ENCODE measurements around the gene SOS1.
"Not testable (repeated sequence)": the region's sequence is repeated elsewhere in the genome, so short reads cannot be mapped to it uniquely, and the experiment has no call there.

The SOS1 gene

GRCh38 chr2:38943784-38944183, 177.1 kb downstream of the SOS1 start:
- Histone ChIP-seq H3K9ac (ENCODE audit: low read length) (no peak overlapping the region), H3K4me1 (ENCODE audit: control insufficient read depth, insufficient read depth, low read length) (no peaks in the 10 kb centered on the region), H3K27ac (ENCODE audit: low read depth, low read length) (no peak overlapping the region), H3K4me3 (ENCODE audit: low read length) (no peak overlapping the region), H3K27me3 (ENCODE audit: control insufficient read depth, insufficient read depth, low read length) (no peaks in the 10 kb centered on the region), H3K36me3 (ENCODE audit: control insufficient read depth, insufficient read depth, low read length) (no peaks in the 10 kb centered on the region)

- Histone ChIP-seq H3K27ac (ENCODE audit: low read depth, low read length) (no peak overlapping the region), H3K27me3 (ENCODE audit: control insufficient read depth, insufficient read depth, low read length) (no peaks in the 10 kb centered on the region), H3K9ac (ENCODE audit: low read length) (no peak overlapping the region), H3K36me3 (ENCODE audit: control insufficient read depth, insufficient read depth, low read length) (no peaks in the 10 kb centered on the region), H3K4me3 (ENCODE audit: low read length) (no peak overlapping the region), H3K4me1 (ENCODE audit: control insufficient read depth, insufficient read depth, low read length) (no peaks in the 10 kb centered on the region)
Measured at GRCh38 chr2:38940746-38941145, 180.1 kb downstream of the SOS1 start.

GRCh38 chr2:38937548-38937947, 183.3 kb downstream of the SOS1 start:
- Histone ChIP-seq H3K9ac (ENCODE audit: low read length) (no peak overlapping the region), H3K27me3 (ENCODE audit: control insufficient read depth, insufficient read depth, low read length) (no peaks in the 10 kb centered on the region), H3K27ac (ENCODE audit: low read depth, low read length) (no peak overlapping the region), H3K4me3 (ENCODE audit: low read length) (no peak overlapping the region), H3K4me1 (ENCODE audit: control insufficient read depth, insufficient read depth, low read length) (no peaks in the 10 kb centered on the region), H3K36me3 (ENCODE audit: control insufficient read depth, insufficient read depth, low read length) (no peaks in the 10 kb centered on the region)

GRCh38 chr2:38936516-38936915, 184.3 kb downstream of the SOS1 start:
- H3K27me3 ChIP-seq (ENCODE audit: control insufficient read depth, insufficient read depth, low read length); H3K9ac ChIP-seq (ENCODE audit: low read length); H3K27ac ChIP-seq (ENCODE audit: low read depth, low read length); H3K4me1 ChIP-seq (ENCODE audit: control insufficient read depth, insufficient read depth, low read length); H3K4me3 ChIP-seq (ENCODE audit: low read length); H3K36me3 ChIP-seq (ENCODE audit: control insufficient read depth, insufficient read depth, low read length): not testable (repeated sequence)

- Histone ChIP-seq H3K27me3 (ENCODE audit: control insufficient read depth, insufficient read depth, low read length) (no peaks in the 10 kb centered on the region), H3K4me3 (ENCODE audit: low read length) (no peak overlapping the region), H3K9ac (ENCODE audit: low read length) (no peak overlapping the region), H3K4me1 (ENCODE audit: control insufficient read depth, insufficient read depth, low read length) (no peaks in the 10 kb centered on the region), H3K36me3 (ENCODE audit: control insufficient read depth, insufficient read depth, low read length) (no peaks in the 10 kb centered on the region), H3K27ac (ENCODE audit: low read depth, low read length) (no peak overlapping the region)
Measured at GRCh38 chr2:38935568-38936172, 185.2 kb downstream of the SOS1 start.

- Histone ChIP-seq H3K9ac (ENCODE audit: low read length) (no peak overlapping the region), H3K27ac (ENCODE audit: low read depth, low read length) (no peak overlapping the region), H3K36me3 (ENCODE audit: control insufficient read depth, insufficient read depth, low read length) (no peaks in the 10 kb centered on the region), H3K27me3 (ENCODE audit: control insufficient read depth, insufficient read depth, low read length) (no peaks in the 10 kb centered on the region), H3K4me3 (ENCODE audit: low read length) (no peak overlapping the region), H3K4me1 (ENCODE audit: control insufficient read depth, insufficient read depth, low read length) (no peaks in the 10 kb centered on the region)
Measured at GRCh38 chr2:38934742-38935141, 186.1 kb downstream of the SOS1 start.

GRCh38 chr2:38933653-38934052, 187.2 kb downstream of the SOS1 start:
- no peaks in the 10 kb centered on the region for H3K27me3 ChIP-seq (ENCODE audit: control insufficient read depth, insufficient read depth, low read length)
- H3K4me3 ChIP-seq (ENCODE audit: low read length): no peak overlapping the region
- no peak overlapping the region for H3K27ac ChIP-seq (ENCODE audit: low read depth, low read length)
- no peaks in the 10 kb centered on the region for H3K4me1 ChIP-seq (ENCODE audit: control insufficient read depth, insufficient read depth, low read length)
- no peak overlapping the region for H3K9ac ChIP-seq (ENCODE audit: low read length)
- no peaks in the 10 kb centered on the region for H3K36me3 ChIP-seq (ENCODE audit: control insufficient read depth, insufficient read depth, low read length)

- Histone ChIP-seq H3K36me3 (ENCODE audit: control insufficient read depth, insufficient read depth, low read length) (no peaks in the 10 kb centered on the region), H3K27me3 (ENCODE audit: control insufficient read depth, insufficient read depth, low read length) (no peaks in the 10 kb centered on the region), H3K9ac (ENCODE audit: low read length) (no peak overlapping the region), H3K4me1 (ENCODE audit: control insufficient read depth, insufficient read depth, low read length) (no peaks in the 10 kb centered on the region), H3K4me3 (ENCODE audit: low read length) (no peak overlapping the region), H3K27ac (ENCODE audit: low read depth, low read length) (no peak overlapping the region)
Measured at GRCh38 chr2:38932586-38932985, 188.3 kb downstream of the SOS1 start.

Data from rectal smooth muscle tissue (tissue), 1 donor.